ENCODE measurements around the gene CR1. TPM values are rescaled to one million over a fixed set of nuclear protein-coding genes. Genes with fewer than 3 reads are reported as not detected.

Gene CR1
- total and polyA plus RNA-seq, 3 donors from 2014 or later: 0.47 to 3.1 (median 1.4) TPM

- Histone ChIP-seq H3K27me3 (no peaks in the 10 kb centered on the region), H3K27ac (no peak overlapping the region), H3K36me3 (ENCODE audit: low read depth, missing control alignments) (no peaks in the 10 kb centered on the region), H3K9me3 (no peaks in the 10 kb centered on the region), H3K4me1 (no peaks in the 10 kb centered on the region), H3K4me3 (no peak overlapping the region)
- 85 to 86% methylated on average over 1 of the region's 1 CpG for WGBS, 2 donors
- no peak for TF ChIP-seq POLR2A (IDR thresholded peaks at IDR 0.05)
- TF ChIP-seq, protein P1, sequence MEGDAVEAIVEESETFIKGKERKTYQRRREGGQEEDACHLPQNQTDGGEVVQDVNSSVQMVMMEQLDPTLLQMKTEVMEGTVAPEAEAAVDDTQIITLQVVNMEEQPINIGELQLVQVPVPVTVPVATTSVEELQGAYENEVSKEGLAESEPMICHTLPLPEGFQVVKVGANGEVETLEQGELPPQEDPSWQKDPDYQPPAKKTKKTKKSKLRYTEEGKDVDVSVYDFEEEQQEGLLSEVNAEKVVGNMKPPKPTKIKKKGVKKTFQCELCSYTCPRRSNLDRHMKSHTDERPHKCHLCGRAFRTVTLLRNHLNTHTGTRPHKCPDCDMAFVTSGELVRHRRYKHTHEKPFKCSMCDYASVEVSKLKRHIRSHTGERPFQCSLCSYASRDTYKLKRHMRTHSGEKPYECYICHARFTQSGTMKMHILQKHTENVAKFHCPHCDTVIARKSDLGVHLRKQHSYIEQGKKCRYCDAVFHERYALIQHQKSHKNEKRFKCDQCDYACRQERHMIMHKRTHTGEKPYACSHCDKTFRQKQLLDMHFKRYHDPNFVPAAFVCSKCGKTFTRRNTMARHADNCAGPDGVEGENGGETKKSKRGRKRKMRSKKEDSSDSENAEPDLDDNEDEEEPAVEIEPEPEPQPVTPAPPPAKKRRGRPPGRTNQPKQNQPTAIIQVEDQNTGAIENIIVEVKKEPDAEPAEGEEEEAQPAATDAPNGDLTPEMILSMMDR (IDR thresholded peaks at IDR 0.05): no peak
- intact Hi-C loops (cut with DNase I; ENCODE audit: low total_unique reads): no loop called here
- DNase-seq: no peak
Measured at GRCh38 chr1:207458414-207458813, 37.5 kb upstream of the CR1 start.

DNA sequence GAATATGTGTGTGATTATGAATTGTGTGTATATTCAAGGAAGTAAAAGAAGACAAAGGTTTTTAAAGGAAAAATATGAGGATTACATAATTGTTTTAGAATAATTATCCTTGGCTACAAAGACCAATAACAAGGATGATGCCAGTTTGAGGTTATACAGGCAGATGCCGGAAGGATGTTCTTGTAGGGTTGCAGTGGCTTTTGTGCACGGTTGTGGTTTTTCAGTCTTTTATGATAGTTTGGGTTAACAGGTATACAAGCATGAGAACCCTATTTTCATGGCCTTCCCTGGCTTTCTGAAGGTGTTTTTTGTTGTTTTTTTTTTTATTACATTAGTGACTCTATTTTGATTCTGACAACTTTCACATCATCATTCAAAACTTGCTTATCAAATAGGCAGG lies 36.9 kb upstream of the CR1 start:
- no peaks in the 10 kb centered on the region for H3K36me3 ChIP-seq (ENCODE audit: low read depth, missing control alignments)
- H3K9me3 ChIP-seq: no peaks in the 10 kb centered on the region
- 92% methylated on average over 2 of the region's 2 CpGs for WGBS, 2 donors
- H3K27ac ChIP-seq: no peak overlapping the region
- no peaks in the 10 kb centered on the region for H3K27me3 ChIP-seq
- no peaks in the 10 kb centered on the region for H3K4me1 ChIP-seq
- no peak for DNase-seq
- H3K4me3 ChIP-seq: no peak overlapping the region
- TF ChIP-seq, protein P1 (IDR thresholded peaks at IDR 0.05): no peak
- TF ChIP-seq POLR2A (IDR thresholded peaks at IDR 0.05): no peak
- intact Hi-C loops (cut with DNase I; ENCODE audit: low total_unique reads): no loop called here

GRCh38 chr1:207461649-207462048 lies 34.3 kb upstream of the CR1 start:
- Histone ChIP-seq H3K27me3 (no peaks in the 10 kb centered on the region), H3K27ac (no peak overlapping the region), H3K4me1 (no peaks in the 10 kb centered on the region), H3K9me3 (no peaks in the 10 kb centered on the region), H3K4me3 (no peak overlapping the region), H3K36me3 (ENCODE audit: low read depth, missing control alignments) (no peaks in the 10 kb centered on the region)
- WGBS, 2 donors: 40 to 50% methylated on average over 1 of the region's 1 CpG
- TF ChIP-seq POLR2A (IDR thresholded peaks at IDR 0.05): no peak
- TF ChIP-seq, protein P1 (IDR thresholded peaks at IDR 0.05): no peak
- no peak for DNase-seq
- intact Hi-C loops (cut with DNase I; ENCODE audit: low total_unique reads): no loop called here

- no peak for DNase-seq
- H3K4me3 ChIP-seq: no peak overlapping the region
- H3K9me3 ChIP-seq: no peaks in the 10 kb centered on the region
- H3K27ac ChIP-seq: no peak overlapping the region
- H3K27me3 ChIP-seq: no peaks in the 10 kb centered on the region
- H3K4me1 ChIP-seq: no peaks in the 10 kb centered on the region
- intact Hi-C loops (cut with DNase I; ENCODE audit: low total_unique reads): no loop called here
- TF ChIP-seq POLR2A (IDR thresholded peaks at IDR 0.05): no peak
- TF ChIP-seq, protein P1 (IDR thresholded peaks at IDR 0.05): no peak
- no peaks in the 10 kb centered on the region for H3K36me3 ChIP-seq (ENCODE audit: low read depth, missing control alignments)
Measured at GRCh38 chr1:207462535-207462934, 33.4 kb upstream of the CR1 start.

DNA sequence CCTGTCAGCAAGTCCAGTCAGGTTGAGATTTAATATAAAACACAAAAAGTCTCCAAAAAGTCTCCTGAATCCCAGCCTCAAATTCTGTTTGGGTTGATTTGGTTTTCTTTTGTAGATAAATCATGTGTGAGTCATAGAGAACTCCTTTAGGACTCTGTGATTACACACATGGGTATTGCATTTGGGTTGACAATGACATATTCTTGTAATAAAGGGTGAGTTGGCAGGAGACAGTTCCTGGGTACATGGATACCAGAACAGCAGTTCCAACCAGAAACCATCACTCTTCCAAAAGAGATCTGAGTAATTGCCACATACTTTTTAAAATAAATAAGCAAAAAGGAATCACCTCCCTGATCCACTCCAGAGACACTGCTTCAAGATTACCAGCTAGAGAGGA lies 32.9 kb upstream of the CR1 start:
- DNase-seq: no peak
- no peak overlapping the region for H3K27ac ChIP-seq
- no peak overlapping the region for H3K4me3 ChIP-seq
- H3K36me3 ChIP-seq (ENCODE audit: low read depth, missing control alignments): no peaks in the 10 kb centered on the region
- H3K4me1 ChIP-seq: no peaks in the 10 kb centered on the region
- no peak for TF ChIP-seq POLR2A (IDR thresholded peaks at IDR 0.05)
- TF ChIP-seq, protein P1 (IDR thresholded peaks at IDR 0.05): no peak
- H3K9me3 ChIP-seq: no peaks in the 10 kb centered on the region
- no peaks in the 10 kb centered on the region for H3K27me3 ChIP-seq
- intact Hi-C loops (cut with DNase I; ENCODE audit: low total_unique reads): no loop called here

Data from testis (tissue), 3 donors.